ENCODE data around the gene GTF2IRD1.

- no peak for TF ChIP-seq POLR2AphosphoS5 (IDR thresholded peaks at IDR 0.05; ENCODE audit: low read depth, low read length)
- TF ChIP-seq FOXP2 (optimal IDR thresholded peaks at IDR 0.05; ENCODE audit: borderline replicate concordance, extremely low read depth, extremely low read length, insufficient read depth), result no peak
- TF ChIP-seq REST (IDR thresholded peaks at IDR 0.05; ENCODE audit: insufficient read depth in 1 of 2, low read depth in 2 of 2, low read length in 2 of 2), result no peak
- TF ChIP-seq TAF1 (IDR thresholded peaks at IDR 0.05; ENCODE audit: borderline replicate concordance, insufficient read depth, low read length), result no peak
These were observed 88.9 kb downstream of the GTF2IRD1 start for GRCh38 chr7:74542558-74543117.

Data from PFSK-1 (cell line).